Erythroblast (primary cell): ENCODE data around the gene LMBR1.

Experiments
- GATA1 ChIP-seq: IDR thresholded peaks from 2 replicates; pipeline ENCODE4 v1.6.1; 2011; ENCODE audit warnings: low read depth, mild to moderate bottlenecking, control low read depth, low read length, moderate library complexity
- POLR2A ChIP-seq: IDR thresholded peaks from 2 replicates; pipeline ENCODE4 v1.6.1; 2011; ENCODE audit warnings: mild to moderate bottlenecking, low read length

DNA sequence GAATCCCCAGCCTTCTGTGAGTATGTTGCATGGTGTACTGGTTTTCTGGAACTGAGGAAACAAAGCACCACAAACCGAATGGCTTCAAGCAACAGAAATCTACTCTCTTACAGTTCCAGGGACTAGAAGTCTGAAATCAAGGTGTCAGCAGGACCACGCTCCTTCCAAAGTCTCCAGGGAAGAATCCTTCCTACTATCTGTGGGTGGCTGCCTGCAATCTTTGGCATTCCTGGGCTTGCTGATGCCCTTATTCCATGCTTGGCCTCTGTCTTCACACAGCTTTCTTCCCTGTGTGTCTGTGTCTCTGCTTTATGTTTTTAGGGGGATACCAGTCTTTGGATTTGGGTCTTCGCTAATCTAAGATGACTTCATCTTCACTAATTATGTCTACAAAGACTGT lies 81.3 kb downstream of the LMBR1 start:
- no peak for TF ChIP-seq POLR2A
- no peak for TF ChIP-seq GATA1
